Measurements from ENCODE around the gene CDHR1.

DNA sequence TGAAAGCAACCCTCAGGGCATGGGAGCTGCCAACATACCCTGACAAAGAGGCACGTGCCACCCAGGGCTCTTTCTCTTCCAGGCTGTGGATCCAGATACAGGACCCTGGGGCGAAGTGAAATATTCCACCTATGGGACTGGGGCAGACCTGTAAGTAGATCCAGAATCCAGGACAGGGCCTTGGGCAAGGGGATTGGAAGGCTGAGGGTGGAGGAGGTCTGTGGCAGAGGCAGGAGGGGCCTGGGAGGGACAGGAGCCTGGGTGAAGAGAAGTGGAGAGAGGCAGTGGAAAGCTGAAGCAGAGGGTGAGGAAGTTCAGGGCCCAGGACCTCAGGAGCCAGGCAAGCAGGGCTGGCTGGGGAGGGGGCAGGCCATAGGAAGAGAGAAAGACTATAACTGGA, 17.2 kb downstream of the CDHR1 start:
- TF ChIP-seq POLR2AphosphoS5 (IDR thresholded peaks at IDR 0.05): no peak
- TF ChIP-seq POLR2A (IDR thresholded peaks at IDR 0.05): no peak
- TF ChIP-seq EP300 (IDR thresholded peaks at IDR 0.05): no peak
